IMR-90 (cell line): ENCODE data around the gene TFAP2A. TPM values are rescaled to one million over a fixed set of nuclear protein-coding genes. Genes with fewer than 3 reads are reported as not detected.

Source experiments
- ATAC-seq: fragments of 200-7000 bp; cut with Tn5 transposase; 2 replicates; pipeline ENCODE4 v1.9.1; 2020; ENCODE audit warnings: low read depth, mild to moderate bottlenecking, moderate library complexity
- BruUV-seq: library from RNA; stranded (reverse); fragments of 400-500 nt; replicated peaks from 2 replicates; lab custom pipeline; 2021; lab: Mats Ljungman, UMichigan
- CTCF ChIA-PET: fragments of 300-600 bp; formaldehyde crosslinking; extraction: SDS; loops from one replicate; lab custom pipeline; 2021; ENCODE audit warnings: antibody characterized with exemption; lab: Yijun Ruan, JAX
- POLR2A ChIA-PET: fragments of 300-600 bp; sonication (Branson Sonifier 250); formaldehyde crosslinking; loops from one replicate; lab custom pipeline; 2022; ENCODE audit warnings: antibody characterized with exemption; ENCODE audit not compliant: unreplicated experiment; lab: Charles Lee
- DNase-seq: peaks from one replicate; pipeline ENCODE4 v3.0.0; 2013
- H2AFZ ChIP-seq: replicated peaks from 2 replicates; pipeline ENCODE3; 2013; ENCODE audit warnings: low read length, mild to moderate bottlenecking; ENCODE audit not compliant: poor library complexity
- H2AK5ac ChIP-seq: 2 replicates; pipeline ENCODE4 v1.6.1; 2013; ENCODE audit warnings: low read depth, low read length, inconsistent platforms
- H2AK9ac ChIP-seq: replicated peaks from 2 replicates; pipeline ENCODE3; 2013; ENCODE audit warnings: mild to moderate bottlenecking, low read depth, low read length, moderate library complexity; ENCODE audit not compliant: poor library complexity
- H2BK120ac ChIP-seq: 2 replicates; pipeline ENCODE4 v1.6.1; 2013; ENCODE audit warnings: low read depth, low read length, inconsistent platforms
- H2BK15ac ChIP-seq: 3 replicates; pipeline ENCODE4 v1.6.1; 2013; ENCODE audit warnings: low read depth, low read length, inconsistent platforms
- H2BK20ac ChIP-seq: 2 replicates; pipeline ENCODE4 v1.6.1; 2013; ENCODE audit warnings: low read depth, mild to moderate bottlenecking, inconsistent platforms, low read length, moderate library complexity
- H2BK5ac ChIP-seq: 2 replicates; pipeline ENCODE4 v1.6.1; 2013; ENCODE audit warnings: mild to moderate bottlenecking, low read depth, low read length, inconsistent platforms; ENCODE audit not compliant: poor library complexity, severe bottlenecking
- H3K14ac ChIP-seq: replicated peaks from 2 replicates; pipeline ENCODE4 v1.6.1; 2013; ENCODE audit warnings: low read depth, low read length, inconsistent platforms
- H3K18ac ChIP-seq: 2 replicates; pipeline ENCODE4 v1.6.1; 2013; ENCODE audit warnings: low read depth, low read length, control low read depth
- H3K23ac ChIP-seq: 2 replicates; pipeline ENCODE4 v1.6.1; 2013; ENCODE audit warnings: low read depth, low read length, inconsistent platforms
- H3K27ac ChIP-seq: 2 replicates; pipeline ENCODE4 v1.5.1; 2013; ENCODE audit warnings: mild to moderate bottlenecking, control low read depth, low read length; ENCODE audit not compliant: insufficient read depth
- H3K27me3 ChIP-seq: 2 replicates; pipeline ENCODE4 v1.6.1; 2013; ENCODE audit warnings: low read length; ENCODE audit not compliant: control insufficient read depth, insufficient read depth
- H3K36me3 ChIP-seq: 2 replicates; pipeline ENCODE4 v1.6.1; 2013; ENCODE audit warnings: low read length, mixed read lengths; ENCODE audit not compliant: control insufficient read depth, insufficient read depth
- H3K4ac ChIP-seq: 2 replicates; pipeline ENCODE4 v1.6.1; 2013; ENCODE audit warnings: low read depth, low read length, inconsistent platforms
- H3K4me1 ChIP-seq: 2 replicates; pipeline ENCODE4 v1.6.1; 2013; ENCODE audit warnings: low read length, mixed read lengths; ENCODE audit not compliant: control insufficient read depth, insufficient read depth
- H3K4me2 ChIP-seq: 2 replicates; pipeline ENCODE4 v1.6.1; 2013; ENCODE audit warnings: low read depth, mild to moderate bottlenecking, control low read depth, low read length, moderate library complexity
- H3K4me3 ChIP-seq: 2 replicates; pipeline ENCODE4 v1.5.1; 2013; ENCODE audit warnings: low read depth, mild to moderate bottlenecking, control low read depth, low read length, moderate library complexity; ENCODE audit not compliant: insufficient read depth
- H3K56ac ChIP-seq: 2 replicates; pipeline ENCODE4 v1.6.1; 2013; ENCODE audit warnings: low read length, inconsistent platforms; ENCODE audit not compliant: insufficient read depth; ENCODE audit errors: extremely low read depth
- H3K79me1 ChIP-seq, 2 experiments: 2 replicates each; pipeline ENCODE4 v1.6.1; 2013; ENCODE audit warnings: low read length in 2 of 2, inconsistent platforms in 1 of 2, low read depth in 1 of 2
- H3K9ac ChIP-seq: 2 replicates; pipeline ENCODE4 v1.6.1; 2013; ENCODE audit warnings: low read depth, low read length, control low read depth
- H3K9me1 ChIP-seq: 2 replicates; pipeline ENCODE4 v1.6.1; 2013; ENCODE audit warnings: low read length, inconsistent platforms; ENCODE audit not compliant: insufficient read depth
- H3K9me3 ChIP-seq: 2 replicates; pipeline ENCODE4 v1.6.1; 2013; ENCODE audit warnings: low read length; ENCODE audit not compliant: control insufficient read depth, insufficient read depth
- H4K20me1 ChIP-seq: 2 replicates; pipeline ENCODE4 v1.6.1; 2013; ENCODE audit warnings: low read length, inconsistent platforms; ENCODE audit not compliant: insufficient read depth
- H4K5ac ChIP-seq: 2 replicates; pipeline ENCODE4 v1.6.1; 2013; ENCODE audit warnings: mild to moderate bottlenecking, low read depth, low read length, control low read depth
- H4K8ac ChIP-seq, 2 experiments: 2 replicates each; pipeline ENCODE4 v1.6.1; 2013; ENCODE audit warnings: low read depth in 2 of 2, low read length in 2 of 2, control low read depth in 1 of 2, inconsistent platforms in 1 of 2
- H4K91ac ChIP-seq: 2 replicates; pipeline ENCODE4 v1.6.1; 2013; ENCODE audit warnings: low read depth, low read length, inconsistent platforms; ENCODE audit not compliant: insufficient read depth
- CEBPB ChIP-seq: IDR thresholded peaks from 2 replicates; pipeline ENCODE4 v1.6.1; 2012; ENCODE audit warnings: low read depth, low read length, improper control_type of control experiment
- FOS ChIP-seq: fragments of 150-350 bp; IDR thresholded peaks from 2 replicates; pipeline ENCODE4 v1.6.1; 2016; ENCODE audit warnings: low read depth, low read length
- MAFK ChIP-seq: IDR thresholded peaks from 2 replicates; pipeline ENCODE4 v1.6.1; 2012; ENCODE audit warnings: low read depth, low read length, improper control_type of control experiment
- MAZ ChIP-seq: IDR thresholded peaks from 2 replicates; pipeline ENCODE4 v1.6.1; 2012; ENCODE audit warnings: low read depth, mild to moderate bottlenecking, low read length, improper control_type of control experiment, moderate library complexity, borderline replicate concordance
- MXI1 ChIP-seq: IDR thresholded peaks from 2 replicates; pipeline ENCODE4 v1.6.1; 2012; ENCODE audit warnings: low read depth, mild to moderate bottlenecking, low read length, moderate library complexity, borderline replicate concordance
- NFE2L2 ChIP-seq: fragments of 150-350 bp; IDR thresholded peaks from 2 replicates; pipeline ENCODE4 v1.6.1; 2016; ENCODE audit warnings: low read depth, mild to moderate bottlenecking, low read length
- POLR2A ChIP-seq: IDR thresholded peaks from 2 replicates; pipeline ENCODE4 v1.6.1; 2012; ENCODE audit warnings: mild to moderate bottlenecking, low read depth, low read length
- RCOR1 ChIP-seq: IDR thresholded peaks from 2 replicates; pipeline ENCODE4 v1.6.1; 2012; ENCODE audit warnings: mild to moderate bottlenecking, low read length, improper control_type of control experiment; ENCODE audit not compliant: insufficient replicate concordance
- SMC3 ChIP-seq: fragments of 150-350 bp; IDR thresholded peaks from 2 replicates; pipeline ENCODE4 v1.6.1; 2016; ENCODE audit warnings: low read depth, mild to moderate bottlenecking, antibody characterized with exemption, low read length, moderate library complexity
- WGBS, 2 experiments: methylation state at CpG; one replicate each; pipeline versions ENCODE4 v1.1.5 to v1.1.7; 2013; ENCODE audit warnings: missing lambda C conversion rate in 2 of 2; ENCODE audit not compliant: insufficient read length in 1 of 2; ENCODE audit errors: extremely low coverage in 2 of 2; 5-methylcytosine and 5-hydroxymethylcytosine counted together
- dilution Hi-C: fragments of 300-500 bp; cut with HindIII; formaldehyde crosslinking; loops from one replicate; pipeline ENCODE4 v1.14.3; 2018; ENCODE audit warnings: low sequenced_read_pairs; ENCODE audit not compliant: unreplicated experiment
- in situ Hi-C: fragments of 300-500 bp; cut with MboI; formaldehyde crosslinking; loops from 3 replicates; pipeline ENCODE4 v1.14.3; 2019; ENCODE audit warnings: low sequenced_read_pairs, inconsistent platforms, mixed read lengths
- intact Hi-C: fragments of 100-400 bp; cut with micrococcal nuclease; formaldehyde crosslinking; loops from 2 replicates; pipeline ENCODE4 v1.10.0; 2022
- polyA plus RNA-seq, 3 experiments: library from polyadenylated mRNA; depleted of rRNA; stranded (reverse); fragments of >200 nt; gene quantifications; 2 replicates each; pipeline ENCODE4 v1.2.3, GENCODE V29; 2012; ENCODE audit warnings: low replicate concordance in 1 of 3
- total RNA-seq: library from RNA; depleted of rRNA; stranded (reverse); fragments of >200 nt; gene quantifications from 2 replicates; pipeline ENCODE4 v1.2.3, GENCODE V29; 2012
- TF ChIP-seq, protein P1 (sequence below): fragments of 150-350 bp; IDR thresholded peaks from 2 replicates; pipeline ENCODE4 v1.6.1; 2016; ENCODE audit warnings: low read depth, mild to moderate bottlenecking, low read length, moderate library complexity, borderline replicate concordance

TFAP2A gene
- total and polyA plus RNA-seq, 2 of the 4 experiments (the other 2 are of a cell fraction): 0.72 to 7.1 TPM

DNA sequence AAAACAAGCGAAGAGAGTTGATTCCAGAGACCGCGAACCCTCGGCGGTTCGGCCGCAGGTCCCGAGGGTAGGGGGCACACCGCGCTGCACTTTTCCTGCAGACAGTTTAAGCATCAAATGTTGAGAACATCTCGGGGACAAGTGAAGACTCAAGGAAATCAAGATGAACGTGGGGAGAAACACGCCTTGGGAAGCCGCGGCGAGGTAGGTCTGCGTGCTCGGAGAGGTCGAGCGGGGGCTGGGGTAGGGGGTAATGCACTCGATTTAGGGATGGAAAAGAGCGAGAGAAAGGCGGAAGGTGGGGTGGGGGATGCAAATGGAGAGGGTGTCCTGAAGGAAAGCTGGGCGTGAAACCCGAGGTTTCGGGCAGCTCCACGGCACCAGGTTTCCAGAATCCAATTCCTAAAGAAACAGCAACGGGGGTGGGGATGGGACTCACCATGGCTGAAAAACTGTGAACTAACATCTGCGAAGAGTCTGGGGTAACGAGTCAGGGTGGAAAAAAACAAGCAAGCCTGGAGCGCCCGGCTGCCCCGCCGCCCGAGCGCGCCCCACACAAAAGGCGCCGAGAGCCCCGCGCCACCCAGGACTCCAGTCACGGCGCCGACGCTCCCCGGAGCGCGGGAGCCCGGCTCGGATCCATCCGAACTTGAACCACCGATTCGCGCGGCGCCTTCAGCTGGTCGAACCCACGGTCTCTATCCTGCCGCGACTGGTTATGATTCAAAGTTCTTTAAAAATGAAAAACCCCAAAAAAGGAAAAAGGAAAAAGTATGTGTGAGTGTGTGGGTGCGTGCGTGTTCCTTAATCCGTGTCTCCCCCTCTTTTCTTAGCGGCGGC is 3.5 kb downstream of the TFAP2A start (continued):
- TF ChIP-seq RCOR1: no peak
- no peak for TF ChIP-seq POLR2A

DNA sequence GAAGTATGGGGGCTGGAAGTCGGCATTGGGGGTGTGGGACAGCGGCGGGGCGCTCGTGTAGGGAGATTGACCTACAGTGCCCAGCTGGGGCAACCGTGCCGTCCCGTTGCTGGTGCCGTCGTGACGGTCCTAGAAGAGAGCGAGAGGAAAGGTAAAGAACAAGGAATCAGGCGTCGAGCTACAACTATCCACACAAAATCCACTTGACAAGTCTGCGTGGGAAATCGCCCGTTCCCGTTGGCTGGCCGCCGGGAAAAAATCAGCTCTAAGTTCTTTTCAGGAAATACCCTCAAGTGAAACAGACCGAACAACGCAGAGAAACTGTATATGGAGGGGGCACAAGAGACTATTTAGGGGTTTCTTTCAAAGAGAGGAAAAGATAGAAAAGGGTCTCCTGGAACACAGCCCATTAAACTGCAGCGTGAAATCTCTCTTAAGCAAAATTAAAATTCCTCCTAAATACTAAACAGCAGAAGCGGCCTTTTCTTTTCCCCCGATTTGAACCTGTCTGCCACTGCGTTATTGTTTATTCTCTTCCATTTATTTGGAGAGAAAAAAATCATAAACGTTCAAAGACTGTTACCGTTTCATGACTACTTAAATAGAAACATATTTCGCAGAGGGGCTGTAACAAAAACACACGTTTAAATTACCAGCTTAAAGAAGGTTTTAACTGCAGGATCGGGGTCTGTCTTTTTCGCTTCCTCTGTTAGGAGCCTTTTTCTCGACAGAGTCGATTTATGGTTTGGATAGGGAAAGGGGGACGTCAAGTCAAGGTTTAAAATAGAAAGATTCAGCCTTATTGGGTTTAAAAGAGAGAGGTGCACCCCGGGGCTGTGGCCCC is 4.4 kb downstream of the TFAP2A start:
- Histone ChIP-seq H3K27me3 (peaks cover 57% of the 10 kb centered on the region), H3K4me2 (peak overlapping the region; percentile 56; the same call in 1 of the 2 replicates)

More for the DNA sequence above, 4.4 kb downstream of the TFAP2A start:
- Histone ChIP-seq H2BK120ac (no peak overlapping the region), H2AK5ac (no peak overlapping the region), H3K18ac (no peak overlapping the region), H4K20me1 (no peaks in the 10 kb centered on the region), H2BK20ac (no peak overlapping the region), H2AK9ac (no peak overlapping the region), H3K23ac (peak overlapping the region; percentile 58), H3K9me3 (no peaks in the 10 kb centered on the region), H3K9me1 (no peaks in the 10 kb centered on the region), H2BK15ac (no peak overlapping the region), H3K4ac (0 out of 2 replicates have a peak overlapping the region, but pooled peaks have one; percentile 10), H3K79me1 (no peaks in the 10 kb centered on the region), H2AFZ (peak overlapping the region; percentile 16), H3K56ac (no peak overlapping the region), H4K5ac (no peak overlapping the region), H3K27ac (peak overlapping the region; percentile 52), H4K8ac (no peak overlapping the region; a peak in 1 of 4 replicates), H4K91ac (no peak overlapping the region), H3K14ac (no peak overlapping the region), H3K9ac (peak overlapping the region; percentile 9; the same call in 1 of the 2 replicates), H3K36me3 (peaks cover 3% of the 10 kb centered on the region; the same call in 1 of the 2 replicates), H3K4me1 (no peaks in the 10 kb centered on the region; the same call in 1 of the 2 replicates), H3K4me3 (peak overlapping the region; percentile 67), H2BK5ac (no peak overlapping the region)
- in situ Hi-C loops (loop anchor here (25.0 kb wide), 2 partner anchors 873 to 1973 kb away; partner anchors contain the start of gene SLC35B3), intact Hi-C loops (loop anchor here (5.0 to 10.0 kb wide), 8 partner anchors 153 to 1428 kb away; no protein-coding TSS in a partner anchor), dilution Hi-C loops (no loop called here)
- DNase-seq (no peak), ATAC-seq (no peak)
- TF ChIP-seq, protein P1, sequence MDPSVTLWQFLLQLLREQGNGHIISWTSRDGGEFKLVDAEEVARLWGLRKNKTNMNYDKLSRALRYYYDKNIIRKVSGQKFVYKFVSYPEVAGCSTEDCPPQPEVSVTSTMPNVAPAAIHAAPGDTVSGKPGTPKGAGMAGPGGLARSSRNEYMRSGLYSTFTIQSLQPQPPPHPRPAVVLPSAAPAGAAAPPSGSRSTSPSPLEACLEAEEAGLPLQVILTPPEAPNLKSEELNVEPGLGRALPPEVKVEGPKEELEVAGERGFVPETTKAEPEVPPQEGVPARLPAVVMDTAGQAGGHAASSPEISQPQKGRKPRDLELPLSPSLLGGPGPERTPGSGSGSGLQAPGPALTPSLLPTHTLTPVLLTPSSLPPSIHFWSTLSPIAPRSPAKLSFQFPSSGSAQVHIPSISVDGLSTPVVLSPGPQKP: no peak
- TF ChIP-seq SMC3: no peak
- no peak for TF ChIP-seq MAFK
- TF ChIP-seq MXI1: no peak
- no peak for TF ChIP-seq MAZ
- TF ChIP-seq FOS: no peak
- TF ChIP-seq RCOR1: no peak
- no peak for TF ChIP-seq NFE2L2
- TF ChIP-seq CEBPB: no peak
- TF ChIP-seq POLR2A: no peak
- WGBS, 2 experiments: 6% methylated on average over 3 of the region's 36 CpGs; no CpG with 5 or more reads in 1 of the 2 experiments
- POLR2A ChIA-PET: interaction anchor here (0.5 to 0.6 kb wide), 2 partner anchors 304 to 1101 kb away, joined by 3 to 4 read pairs; no protein-coding TSS in a partner anchor
- CTCF ChIA-PET: interaction anchor here (1.0 kb wide), 1 partner anchor 1427 kb away, joined by 3 read pairs; no protein-coding TSS in a partner anchor
- no TSS peak for BruUV-seq
